OCI-LY7 (cell line): ENCODE results near the gene CPNE4. TPM values are rescaled to one million over a fixed set of nuclear protein-coding genes. Genes with fewer than 3 reads are reported as not detected.

Experiments used
- BruUV-seq: library from RNA; stranded (reverse); fragments of 400-500 nt; replicated peaks from 2 replicates; lab custom pipeline; 2021; lab: Mats Ljungman, UMichigan
- CTCF ChIA-PET: fragments of 300-600 bp; sonication (Branson Sonifier 250); formaldehyde crosslinking; loops from one replicate; lab custom pipeline; 2022; ENCODE audit warnings: antibody characterized with exemption; ENCODE audit not compliant: unreplicated experiment; lab: Charles Lee
- POLR2A ChIA-PET: fragments of 300-600 bp; sonication (Branson Sonifier 250); formaldehyde crosslinking; loops from one replicate; lab custom pipeline; 2022; ENCODE audit warnings: antibody characterized with exemption; lab: Charles Lee
- DNase-seq: peaks from one replicate; pipeline ENCODE4 v3.0.0-alpha.2; 2015; ENCODE audit warnings: low spot score
- H2AFZ ChIP-seq: fragments of 200-600 bp; sonication (generic), shearing (Covaris generic); 2 replicates; pipeline ENCODE4 v1.6.1; 2014; ENCODE audit warnings: mild to moderate bottlenecking, antibody characterized with exemption, low read length, moderate library complexity
- H3K27ac ChIP-seq: fragments of 200-600 bp; sonication (generic); 2 replicates; pipeline ENCODE4 v1.5.1; 2014; ENCODE audit warnings: mixed run types, low read depth, mild to moderate bottlenecking, moderate library complexity, low read length, inconsistent platforms; ENCODE audit not compliant: poor library complexity, severe bottlenecking
- H3K36me3 ChIP-seq: fragments of 200-600 bp; sonication (generic); 2 replicates; pipeline ENCODE4 v1.6.1; 2014; ENCODE audit warnings: mild to moderate bottlenecking, antibody characterized with exemption, low read length, moderate library complexity, mixed read lengths; ENCODE audit not compliant: insufficient read depth
- H3K4me1 ChIP-seq: fragments of 200-600 bp; sonication (generic); 2 replicates; pipeline ENCODE4 v1.5.1; 2014; ENCODE audit warnings: mild to moderate bottlenecking, low read length; ENCODE audit not compliant: insufficient read depth, poor library complexity, severe bottlenecking
- H3K4me2 ChIP-seq: fragments of 200-600 bp; sonication (generic); 2 replicates; pipeline ENCODE4 v1.6.1; 2014; ENCODE audit warnings: mild to moderate bottlenecking, low read length
- H3K4me3 ChIP-seq: fragments of 200-600 bp; sonication (generic); 2 replicates; pipeline ENCODE4 v1.5.1; 2014; ENCODE audit warnings: mild to moderate bottlenecking, low read depth, low read length; ENCODE audit not compliant: poor library complexity, severe bottlenecking
- H3K79me2 ChIP-seq: fragments of 200-600 bp; sonication (generic); 2 replicates; pipeline ENCODE4 v1.6.1; 2016; ENCODE audit warnings: low read depth, mild to moderate bottlenecking, low read length, moderate library complexity, mixed read lengths; ENCODE audit not compliant: insufficient read depth
- H3K9me2 ChIP-seq: fragments of 200-600 bp; sonication (generic); 2 replicates; pipeline ENCODE4 v1.6.1; 2016; ENCODE audit warnings: mild to moderate bottlenecking, low read length, mixed read lengths; ENCODE audit not compliant: insufficient read depth
- H3K9me3 ChIP-seq: fragments of 200-600 bp; sonication (generic); 2 replicates; pipeline ENCODE4 v1.6.1; 2014; ENCODE audit warnings: mild to moderate bottlenecking, mixed run types, low read length, mixed read lengths
- H4K20me1 ChIP-seq: fragments of 200-600 bp; sonication (generic); 2 replicates; pipeline ENCODE4 v1.6.1; 2014; ENCODE audit warnings: mild to moderate bottlenecking, antibody characterized with exemption, low read length, moderate library complexity, mixed read lengths; ENCODE audit not compliant: insufficient read depth
- EZH2phosphoT487 ChIP-seq: fragments of 200-600 bp; sonication (generic); IDR thresholded peaks from 2 replicates; pipeline ENCODE4 v1.6.1; 2018; ENCODE audit warnings: low read depth, borderline replicate concordance, mild to moderate bottlenecking, mixed run types, antibody characterized with exemption, low read length, moderate library complexity, mixed read lengths
- intact Hi-C: fragments of 100-400 bp; cut with micrococcal nuclease; formaldehyde crosslinking; loops from one replicate; pipeline ENCODE4 v1.10.0; 2022; ENCODE audit not compliant: unreplicated experiment
- total RNA-seq, 2 experiments: library from RNA; depleted of rRNA in 1 of 2; stranded (reverse); fragments of >200 nt in 1 of 2; shearing (Covaris generic) in 1 of 2; gene quantifications; 2 replicates each; pipeline ENCODE4 v1.2.3, GENCODE V29; 2014 to 2022
- TF ChIP-seq, protein P1 (sequence below): fragments of 200-600 bp; sonication (generic); conservative IDR thresholded peaks from 2 replicates; pipeline ENCODE4 v1.5.1; 2014; ENCODE audit warnings: mild to moderate bottlenecking, antibody characterized with exemption, low read length, moderate library complexity, mixed read lengths

CPNE4 gene
- total RNA-seq, 2 experiments from 2014 or later: not detected

DNA sequence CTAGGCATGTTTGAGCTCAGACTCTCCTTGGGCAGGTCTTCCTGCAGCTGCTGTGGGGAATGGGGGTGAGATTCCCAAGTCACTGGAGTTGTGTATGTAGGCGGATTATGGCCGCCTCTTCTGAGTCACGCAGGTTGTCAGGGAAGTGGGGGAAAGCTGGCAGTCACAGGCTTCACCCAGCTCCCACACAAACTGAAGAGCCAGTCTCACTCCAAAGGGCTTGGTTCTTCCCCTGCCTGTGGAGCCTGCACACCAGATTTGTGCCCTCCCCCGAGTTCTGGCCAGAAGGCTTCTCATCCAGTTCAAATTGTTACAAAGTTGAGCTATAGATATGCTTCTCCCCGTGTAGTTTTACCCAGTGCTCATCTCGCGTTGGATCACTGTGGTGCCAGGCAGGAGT lies 53.5 kb downstream of the CPNE4 start:
- no peaks in the 10 kb centered on the region for H3K79me2 ChIP-seq
- no peaks in the 10 kb centered on the region for H3K36me3 ChIP-seq
- POLR2A ChIA-PET: no interaction called here

DNA sequence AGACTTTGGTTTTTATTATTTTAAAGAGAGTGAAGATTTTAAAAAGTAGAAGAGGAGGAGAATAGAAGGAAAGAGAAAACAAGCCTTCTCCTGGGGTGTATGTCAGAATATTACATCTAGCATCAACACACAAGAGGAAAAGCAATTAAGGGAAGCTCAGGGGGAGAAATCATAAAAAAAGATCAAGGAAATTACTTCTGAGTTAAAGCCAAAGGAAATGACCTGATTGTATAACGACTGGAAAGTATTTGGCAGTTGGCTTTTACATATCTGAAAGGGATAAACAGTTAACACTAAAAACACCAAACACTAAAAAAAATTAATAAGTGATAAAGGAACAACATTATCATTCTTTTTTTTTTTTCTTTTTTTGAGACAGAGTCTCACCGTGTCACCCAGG lies 58.4 kb downstream of the CPNE4 start:
- TF ChIP-seq, protein P1, sequence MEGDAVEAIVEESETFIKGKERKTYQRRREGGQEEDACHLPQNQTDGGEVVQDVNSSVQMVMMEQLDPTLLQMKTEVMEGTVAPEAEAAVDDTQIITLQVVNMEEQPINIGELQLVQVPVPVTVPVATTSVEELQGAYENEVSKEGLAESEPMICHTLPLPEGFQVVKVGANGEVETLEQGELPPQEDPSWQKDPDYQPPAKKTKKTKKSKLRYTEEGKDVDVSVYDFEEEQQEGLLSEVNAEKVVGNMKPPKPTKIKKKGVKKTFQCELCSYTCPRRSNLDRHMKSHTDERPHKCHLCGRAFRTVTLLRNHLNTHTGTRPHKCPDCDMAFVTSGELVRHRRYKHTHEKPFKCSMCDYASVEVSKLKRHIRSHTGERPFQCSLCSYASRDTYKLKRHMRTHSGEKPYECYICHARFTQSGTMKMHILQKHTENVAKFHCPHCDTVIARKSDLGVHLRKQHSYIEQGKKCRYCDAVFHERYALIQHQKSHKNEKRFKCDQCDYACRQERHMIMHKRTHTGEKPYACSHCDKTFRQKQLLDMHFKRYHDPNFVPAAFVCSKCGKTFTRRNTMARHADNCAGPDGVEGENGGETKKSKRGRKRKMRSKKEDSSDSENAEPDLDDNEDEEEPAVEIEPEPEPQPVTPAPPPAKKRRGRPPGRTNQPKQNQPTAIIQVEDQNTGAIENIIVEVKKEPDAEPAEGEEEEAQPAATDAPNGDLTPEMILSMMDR: no peak
- TF ChIP-seq EZH2phosphoT487: no peak
- BruUV-seq: no TSS peak
- no peak for DNase-seq
- Histone ChIP-seq H3K27ac (no peak overlapping the region), H3K9me2 (no peaks in the 10 kb centered on the region), H3K4me1 (no peaks in the 10 kb centered on the region), H3K9me3 (no peaks in the 10 kb centered on the region), H3K36me3 (no peaks in the 10 kb centered on the region), H2AFZ (no peak overlapping the region), H4K20me1 (no peaks in the 10 kb centered on the region; the same call in 1 of the 2 replicates), H3K4me3 (no peak overlapping the region), H3K79me2 (no peaks in the 10 kb centered on the region), H3K4me2 (no peak overlapping the region)
- CTCF ChIA-PET: no interaction called here
- intact Hi-C loops: no loop called here
- POLR2A ChIA-PET: no interaction called here

More for the DNA sequence above, 53.5 kb downstream of the CPNE4 start:
- no peaks in the 10 kb centered on the region for H3K4me1 ChIP-seq
- intact Hi-C loops: no loop called here
- no peak overlapping the region for H3K4me2 ChIP-seq
- no peak overlapping the region for H3K27ac ChIP-seq
- no peak overlapping the region for H2AFZ ChIP-seq
- no peak overlapping the region for H3K4me3 ChIP-seq
- no peak for DNase-seq
- BruUV-seq: no TSS peak
- no peaks in the 10 kb centered on the region for H3K9me3 ChIP-seq
- no peaks in the 10 kb centered on the region for H4K20me1 ChIP-seq
- CTCF ChIA-PET: no interaction called here
- TF ChIP-seq, protein P1: no peak
- no peak for TF ChIP-seq EZH2phosphoT487
- H3K9me2 ChIP-seq: no peaks in the 10 kb centered on the region

DNA sequence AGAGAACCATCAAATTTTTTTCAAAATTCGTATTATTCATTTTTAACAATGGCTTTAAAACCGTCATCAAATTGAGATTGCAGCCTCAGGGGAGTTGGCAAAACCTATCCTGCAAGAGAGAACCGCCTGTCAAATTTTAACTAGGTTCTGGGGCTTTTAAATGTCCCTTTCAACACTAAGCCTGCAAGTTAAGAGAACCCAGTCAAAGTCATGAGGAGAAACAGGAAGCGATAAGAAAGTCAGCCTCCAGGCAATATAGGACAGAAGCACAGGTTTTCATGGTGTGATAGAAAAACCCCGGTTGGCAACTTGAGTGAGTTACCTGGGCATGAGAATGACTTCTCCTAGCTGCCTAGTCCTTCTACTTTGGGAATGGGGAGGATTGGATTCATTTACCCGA lies 59.8 kb downstream of the CPNE4 start:
- no TSS peak for BruUV-seq
- CTCF ChIA-PET: no interaction called here
- intact Hi-C loops: no loop called here

More for the DNA sequence above, 59.8 kb downstream of the CPNE4 start:
- H3K4me3 ChIP-seq: no peak overlapping the region
- no peaks in the 10 kb centered on the region for H3K36me3 ChIP-seq
- POLR2A ChIA-PET: no interaction called here
- no peak overlapping the region for H2AFZ ChIP-seq
- H3K9me2 ChIP-seq: no peaks in the 10 kb centered on the region
- H3K79me2 ChIP-seq: no peaks in the 10 kb centered on the region
- no peak for DNase-seq
- TF ChIP-seq, protein P1: no peak
- no peak for TF ChIP-seq EZH2phosphoT487
- H4K20me1 ChIP-seq: no peaks in the 10 kb centered on the region; the same call in 1 of the 2 replicates
- H3K9me3 ChIP-seq: no peaks in the 10 kb centered on the region
- no peaks in the 10 kb centered on the region for H3K4me1 ChIP-seq
- H3K27ac ChIP-seq: no peak overlapping the region
- no peak overlapping the region for H3K4me2 ChIP-seq
